Breast epithelium (tissue), 3 donors: Measurements from ENCODE around the gene FNDC3B.

Source experiments
- POLR2A ChIP-seq: fragments of 450-650 bp; IDR thresholded peaks from one replicate; pipeline ENCODE4 v1.6.1; 2016; ENCODE audit warnings: antibody characterized with exemption, mild to moderate bottlenecking, moderate library complexity
- POLR2AphosphoS5 ChIP-seq, 3 donors: sonication (generic); formaldehyde crosslinking; IDR thresholded peaks; one replicate each; pipeline ENCODE4 v1.6.1; 2017; ENCODE audit warnings: antibody characterized with exemption in 3 of 3
- TF ChIP-seq, protein P1 (sequence below), 3 donors: fragments of 450-650 bp; IDR thresholded peaks; one replicate each; pipeline ENCODE4 v1.5.1; 2016 to 2017; ENCODE audit warnings: antibody characterized with exemption in 3 of 3, mild to moderate bottlenecking in 3 of 3, moderate library complexity in 3 of 3

DNA sequence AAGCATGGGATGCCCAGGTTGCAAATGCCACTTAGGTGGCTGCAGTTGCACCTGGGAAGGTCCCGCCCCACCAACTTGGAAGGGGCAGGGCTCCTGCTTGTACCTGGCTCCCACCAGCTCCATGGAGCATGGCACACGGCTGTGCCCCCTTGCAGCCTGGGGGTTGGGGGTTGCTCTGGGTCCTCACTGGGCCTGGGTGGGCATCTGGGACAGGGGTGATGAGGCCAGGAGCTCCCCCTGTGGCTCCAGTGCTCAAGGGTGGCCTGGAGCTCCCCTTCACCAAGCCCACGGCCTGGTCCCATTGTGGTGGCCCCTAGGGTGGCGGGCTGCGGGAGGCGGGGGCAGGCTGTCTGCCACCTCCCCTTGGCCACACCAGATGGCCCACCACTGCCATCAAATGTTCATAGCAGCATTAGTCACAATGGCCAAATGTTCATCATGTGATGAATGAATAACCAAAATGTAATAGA, 372.1 kb downstream of the FNDC3B start:
- TF ChIP-seq, protein P1, sequence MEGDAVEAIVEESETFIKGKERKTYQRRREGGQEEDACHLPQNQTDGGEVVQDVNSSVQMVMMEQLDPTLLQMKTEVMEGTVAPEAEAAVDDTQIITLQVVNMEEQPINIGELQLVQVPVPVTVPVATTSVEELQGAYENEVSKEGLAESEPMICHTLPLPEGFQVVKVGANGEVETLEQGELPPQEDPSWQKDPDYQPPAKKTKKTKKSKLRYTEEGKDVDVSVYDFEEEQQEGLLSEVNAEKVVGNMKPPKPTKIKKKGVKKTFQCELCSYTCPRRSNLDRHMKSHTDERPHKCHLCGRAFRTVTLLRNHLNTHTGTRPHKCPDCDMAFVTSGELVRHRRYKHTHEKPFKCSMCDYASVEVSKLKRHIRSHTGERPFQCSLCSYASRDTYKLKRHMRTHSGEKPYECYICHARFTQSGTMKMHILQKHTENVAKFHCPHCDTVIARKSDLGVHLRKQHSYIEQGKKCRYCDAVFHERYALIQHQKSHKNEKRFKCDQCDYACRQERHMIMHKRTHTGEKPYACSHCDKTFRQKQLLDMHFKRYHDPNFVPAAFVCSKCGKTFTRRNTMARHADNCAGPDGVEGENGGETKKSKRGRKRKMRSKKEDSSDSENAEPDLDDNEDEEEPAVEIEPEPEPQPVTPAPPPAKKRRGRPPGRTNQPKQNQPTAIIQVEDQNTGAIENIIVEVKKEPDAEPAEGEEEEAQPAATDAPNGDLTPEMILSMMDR (IDR thresholded peaks at IDR 0.05) = no peak
- no peak for TF ChIP-seq POLR2A
- no peak for TF ChIP-seq POLR2AphosphoS5 (IDR thresholded peaks at IDR 0.05)
